GM12891 (cell line): ENCODE measurements around the gene FSTL5.

Experiments used
- POLR2A ChIP-seq: IDR thresholded peaks from 2 replicates; pipeline ENCODE4 v1.6.1; 2011; ENCODE audit warnings: low read depth, low read length, control low read depth
- POLR2AphosphoS5 ChIP-seq: IDR thresholded peaks from 2 replicates; pipeline ENCODE4 v1.6.1; 2011; ENCODE audit warnings: low read depth, low read length, control low read depth
- POU2F2 ChIP-seq: IDR thresholded peaks from 2 replicates; pipeline ENCODE4 v1.6.1; 2011; ENCODE audit warnings: low read depth, mild to moderate bottlenecking, control low read depth, low read length, moderate library complexity
- SPI1 ChIP-seq: IDR thresholded peaks from 2 replicates; pipeline ENCODE4 v1.6.1; 2011; ENCODE audit warnings: low read depth, low read length, control low read depth

GRCh38 chr4:162015090-162015489 lies 148.7 kb downstream of the FSTL5 start:
- TF ChIP-seq POLR2A (no peak), POLR2AphosphoS5 (no peak), POU2F2 (no peak), SPI1 (peak; percentile 76)
